ENCODE measurements around the gene RASGRP2.
A peak's percentile ranks its signal among the peaks of the same experiment; 100 is the strongest.

- peak in 1 of 3 donors; percentile 13 for TF ChIP-seq POLR2AphosphoS5 (IDR thresholded peaks at IDR 0.05)
- TF ChIP-seq CTCF (IDR thresholded peaks at IDR 0.05 in 8 of 11, conservative IDR thresholded peaks at IDR 0.05 in 3 of 11), result no peak
Measured at GRCh38 chr11:64734811-64735724, 8.9 kb downstream of the RASGRP2 start.

Data from spleen (tissue), 7 donors.